Spleen (tissue), 7 donors: ENCODE data around the gene PIK3C2G.

Experiments used
- POLR2A ChIP-seq, 3 donors: fragments of 450-650 bp; IDR thresholded peaks; one replicate each; pipeline ENCODE4 v1.5.1; 2017; ENCODE audit warnings: antibody characterized with exemption in 3 of 3, mild to moderate bottlenecking in 1 of 3
- POLR2AphosphoS5 ChIP-seq, 3 donors: sonication (generic); formaldehyde crosslinking; IDR thresholded peaks; one replicate each; pipeline ENCODE4 v1.5.1; 2017; ENCODE audit warnings: antibody characterized with exemption in 3 of 3
- TF ChIP-seq, protein P1 (sequence below), 11 experiments: fragments of 200-600 bp in 7 of 11; fragments of 450-650 bp in 4 of 11; sonication (generic) in 4 of 11; IDR thresholded peaks in 8 of 11; conservative IDR thresholded peaks in 3 of 11; 1 replicate in 7 of 11; 2 replicates in 4 of 11; pipeline versions ENCODE4 v1.4.0 to v1.8.0; 2016 to 2021; ENCODE audit warnings: antibody characterized with exemption in 11 of 11, inconsistent platforms in 4 of 11, mild to moderate bottlenecking in 1 of 11
- donor health status: DM: no; HTN: no; CAD: no; lungs with moderate emphysema.
- donor health status: DM: no; HTN: no; CAD: no.
- donor health status: DM: no; HTN: no; CAD: no.

DNA sequence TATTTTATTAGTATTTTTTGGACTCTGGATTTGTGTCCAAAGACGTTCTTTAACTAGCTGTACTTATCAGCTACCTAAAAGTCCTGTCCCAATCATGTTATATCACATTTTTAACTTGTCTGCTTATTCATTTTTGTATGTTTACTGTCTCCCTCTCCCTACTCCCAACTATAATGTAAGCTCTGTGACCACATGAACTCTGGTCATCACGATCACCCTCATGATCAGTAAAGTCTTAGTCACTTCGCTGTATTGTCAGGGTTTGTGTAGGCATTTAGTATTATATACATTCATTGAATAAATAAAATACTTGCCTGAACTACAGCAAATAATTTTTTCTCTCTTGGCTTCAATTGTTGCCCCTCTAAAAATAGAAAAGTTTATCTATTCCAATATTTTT lies 211.0 kb downstream of the PIK3C2G start:
- TF ChIP-seq, protein P1, sequence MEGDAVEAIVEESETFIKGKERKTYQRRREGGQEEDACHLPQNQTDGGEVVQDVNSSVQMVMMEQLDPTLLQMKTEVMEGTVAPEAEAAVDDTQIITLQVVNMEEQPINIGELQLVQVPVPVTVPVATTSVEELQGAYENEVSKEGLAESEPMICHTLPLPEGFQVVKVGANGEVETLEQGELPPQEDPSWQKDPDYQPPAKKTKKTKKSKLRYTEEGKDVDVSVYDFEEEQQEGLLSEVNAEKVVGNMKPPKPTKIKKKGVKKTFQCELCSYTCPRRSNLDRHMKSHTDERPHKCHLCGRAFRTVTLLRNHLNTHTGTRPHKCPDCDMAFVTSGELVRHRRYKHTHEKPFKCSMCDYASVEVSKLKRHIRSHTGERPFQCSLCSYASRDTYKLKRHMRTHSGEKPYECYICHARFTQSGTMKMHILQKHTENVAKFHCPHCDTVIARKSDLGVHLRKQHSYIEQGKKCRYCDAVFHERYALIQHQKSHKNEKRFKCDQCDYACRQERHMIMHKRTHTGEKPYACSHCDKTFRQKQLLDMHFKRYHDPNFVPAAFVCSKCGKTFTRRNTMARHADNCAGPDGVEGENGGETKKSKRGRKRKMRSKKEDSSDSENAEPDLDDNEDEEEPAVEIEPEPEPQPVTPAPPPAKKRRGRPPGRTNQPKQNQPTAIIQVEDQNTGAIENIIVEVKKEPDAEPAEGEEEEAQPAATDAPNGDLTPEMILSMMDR (IDR thresholded peaks at IDR 0.05 in 8 of 11, conservative IDR thresholded peaks at IDR 0.05 in 3 of 11), result no peak
- TF ChIP-seq POLR2A (IDR thresholded peaks at IDR 0.05) (no peak), POLR2AphosphoS5 (IDR thresholded peaks at IDR 0.05) (no peak)
